ENCODE measurements around the gene PNKP.

PNKP gene

GRCh38 chr19:49866933-49867782, at the start of gene PNKP:
Gene PNKP, minus strand, starts transcription at chr19:49867576. Its CDS starts 372 bp downstream, at chr19:49867204.
- DNase-seq (ENCODE audit: low read depth in 2 of 2), result peak; percentile 81 to 92

GRCh38 chr19:49915271-49915670, 47.9 kb upstream of the PNKP start:
- DNase-seq (ENCODE audit: low read depth in 2 of 2), result no peak

DNA sequence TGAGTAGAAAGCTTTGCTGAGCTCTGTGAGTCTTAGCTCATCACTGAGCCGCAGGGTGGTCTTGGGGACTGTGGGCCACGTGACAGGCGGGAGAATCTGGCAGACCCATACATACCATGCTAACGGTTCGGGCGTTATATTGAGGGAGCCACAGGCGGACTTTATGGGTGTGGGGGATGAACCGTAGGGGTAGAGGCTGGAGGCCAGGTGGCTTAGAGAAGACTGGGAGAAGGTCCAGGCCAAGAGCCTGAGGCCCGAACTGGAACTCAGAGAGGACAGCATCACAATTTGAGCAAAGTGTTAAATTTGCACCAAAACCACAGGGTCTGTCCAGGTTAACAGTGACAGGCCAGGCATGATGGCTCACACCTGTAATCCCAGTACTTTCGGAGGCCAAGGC, 46.3 kb upstream of the PNKP start:
- DNase-seq (ENCODE audit: low read depth in 2 of 2), result no peak

DNA sequence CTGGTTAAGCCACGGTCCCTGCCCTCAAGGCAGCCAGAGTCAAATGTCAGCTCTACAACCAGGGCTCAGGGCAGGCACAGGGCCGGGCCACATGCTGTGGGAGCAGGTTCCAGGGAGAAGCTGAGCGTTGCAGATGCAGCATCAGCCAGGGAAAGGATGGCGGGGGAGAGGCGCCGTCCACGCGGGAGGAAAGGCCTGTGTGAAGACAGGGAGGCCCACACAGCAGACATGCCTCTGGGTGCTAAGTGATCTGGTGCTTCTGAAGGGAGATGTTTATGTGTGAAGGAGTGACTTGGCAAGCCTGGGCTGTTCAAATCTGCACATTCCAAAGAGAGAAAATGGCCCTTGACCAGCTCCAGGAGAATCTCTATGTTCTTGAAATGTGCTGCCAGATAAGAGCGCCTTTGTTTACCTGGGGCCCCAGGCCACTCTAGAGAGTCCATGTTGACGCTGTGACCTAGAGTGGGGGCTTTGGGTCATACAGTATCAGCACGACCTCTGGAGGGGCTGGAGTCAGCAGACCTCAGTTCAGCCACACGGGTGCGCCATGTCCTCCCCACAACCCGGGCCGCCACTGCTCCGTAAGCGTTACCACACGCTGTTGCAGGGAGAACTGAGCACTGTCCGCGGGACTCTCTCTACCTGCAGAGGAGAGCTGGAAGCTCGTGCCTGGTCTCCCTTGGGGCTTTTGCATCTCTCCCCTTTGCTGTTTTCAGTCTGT, 45.7 kb upstream of the PNKP start:
- no peak for DNase-seq (ENCODE audit: low read depth in 2 of 2)

DNA sequence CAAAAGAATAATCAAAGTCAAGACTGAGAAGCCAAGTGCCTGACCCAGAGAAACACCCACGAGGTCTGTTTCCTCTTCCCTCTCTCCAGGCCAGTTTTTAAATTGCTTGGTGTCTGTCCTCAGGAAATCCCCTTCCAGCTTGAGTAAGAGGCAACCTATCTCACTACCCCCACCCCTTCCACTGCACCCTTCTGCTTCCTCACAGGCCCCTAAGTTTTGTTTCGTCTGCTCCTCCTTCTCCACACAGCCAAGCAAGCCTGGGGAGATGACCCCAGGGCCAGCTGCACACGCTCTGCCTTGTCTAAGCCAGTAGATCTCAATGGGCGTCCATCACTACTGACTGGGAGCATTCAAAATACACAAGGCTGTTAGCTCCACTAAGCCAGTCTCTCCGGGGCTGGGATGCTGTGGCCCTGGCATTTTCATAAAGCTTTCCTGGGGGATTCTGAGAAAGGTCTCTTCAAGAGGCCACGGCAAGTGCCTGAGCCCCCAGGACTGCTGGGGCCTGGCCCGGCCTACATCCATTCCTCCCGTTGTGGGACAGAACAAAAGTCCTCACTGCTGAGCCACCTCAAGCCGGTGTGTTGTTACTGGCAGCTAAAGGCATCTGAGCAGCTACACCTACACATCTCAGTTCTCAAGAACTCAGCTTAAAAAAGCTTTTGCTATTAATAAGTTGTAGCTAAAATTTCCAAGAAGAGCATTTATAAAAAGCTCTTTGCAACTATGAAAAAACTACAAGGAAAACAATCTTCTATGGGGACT, 44.2 kb upstream of the PNKP start:
- no peak for DNase-seq (ENCODE audit: low read depth in 2 of 2)

GRCh38 chr19:49910179-49910578, 42.8 kb upstream of the PNKP start:
- no peak for DNase-seq (ENCODE audit: low read depth in 2 of 2)

GRCh38 chr19:49908480-49909420, 41.4 kb upstream of the PNKP start:
- DNase-seq (ENCODE audit: low read depth in 2 of 2), result no peak

- no peak for DNase-seq (ENCODE audit: low read depth in 2 of 2)
Observed at GRCh38 chr19:49907745-49908446, 40.5 kb upstream of the PNKP start.

DNA sequence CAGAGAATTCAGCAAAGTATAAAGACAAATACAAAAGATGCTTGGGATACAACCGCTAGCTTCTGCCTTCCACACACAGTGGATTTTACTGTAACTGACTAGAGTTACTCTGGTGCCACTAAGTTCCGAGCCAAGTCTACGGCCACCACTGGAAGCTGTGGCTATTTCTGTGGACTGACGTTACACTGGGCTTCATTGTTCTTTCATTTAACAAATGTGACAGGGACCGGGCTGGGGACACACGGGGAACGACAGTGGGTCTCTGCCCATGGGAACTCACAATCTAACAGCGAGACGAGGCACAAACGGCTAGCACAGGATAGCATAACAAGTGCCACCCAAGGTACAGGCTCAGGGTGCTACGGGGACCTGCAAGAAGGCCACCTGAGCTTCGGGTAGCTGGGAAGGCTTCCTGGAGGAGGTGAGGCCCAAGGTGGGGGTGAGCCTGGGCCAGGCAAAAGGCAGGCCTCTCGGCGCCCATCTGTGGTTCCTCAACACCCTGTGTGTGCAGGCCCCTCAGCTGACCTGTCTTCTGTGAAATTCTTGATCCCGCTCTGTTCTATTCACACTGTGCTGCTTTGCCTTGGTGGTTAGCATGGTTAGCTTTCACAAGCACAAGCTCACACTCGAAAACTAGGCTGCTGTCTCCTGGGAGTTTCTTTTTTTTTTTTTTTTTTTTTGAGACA, 39.6 kb upstream of the PNKP start:
- no peak for DNase-seq (ENCODE audit: low read depth in 2 of 2)

DNA sequence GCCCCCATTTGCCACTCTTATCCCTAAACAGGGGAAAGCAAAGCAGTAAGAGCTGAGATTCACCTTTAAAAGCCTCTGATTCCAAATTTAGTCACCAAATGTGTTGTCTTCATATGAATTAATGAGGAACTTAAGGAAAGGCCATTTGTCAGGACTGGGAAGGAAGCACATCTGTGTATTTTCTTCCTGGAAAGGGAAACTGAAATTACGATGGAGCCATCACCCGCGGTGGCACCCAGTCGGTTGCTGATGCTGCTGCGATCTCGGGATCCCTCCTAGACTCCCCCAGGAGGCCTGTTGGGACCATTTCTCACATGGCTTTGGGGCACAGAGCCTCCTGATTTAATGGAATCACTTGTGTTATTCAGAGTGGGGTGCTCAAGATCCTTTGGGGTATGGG, 36.8 kb upstream of the PNKP start:
- no peak for DNase-seq (ENCODE audit: low read depth in 2 of 2)

DNA sequence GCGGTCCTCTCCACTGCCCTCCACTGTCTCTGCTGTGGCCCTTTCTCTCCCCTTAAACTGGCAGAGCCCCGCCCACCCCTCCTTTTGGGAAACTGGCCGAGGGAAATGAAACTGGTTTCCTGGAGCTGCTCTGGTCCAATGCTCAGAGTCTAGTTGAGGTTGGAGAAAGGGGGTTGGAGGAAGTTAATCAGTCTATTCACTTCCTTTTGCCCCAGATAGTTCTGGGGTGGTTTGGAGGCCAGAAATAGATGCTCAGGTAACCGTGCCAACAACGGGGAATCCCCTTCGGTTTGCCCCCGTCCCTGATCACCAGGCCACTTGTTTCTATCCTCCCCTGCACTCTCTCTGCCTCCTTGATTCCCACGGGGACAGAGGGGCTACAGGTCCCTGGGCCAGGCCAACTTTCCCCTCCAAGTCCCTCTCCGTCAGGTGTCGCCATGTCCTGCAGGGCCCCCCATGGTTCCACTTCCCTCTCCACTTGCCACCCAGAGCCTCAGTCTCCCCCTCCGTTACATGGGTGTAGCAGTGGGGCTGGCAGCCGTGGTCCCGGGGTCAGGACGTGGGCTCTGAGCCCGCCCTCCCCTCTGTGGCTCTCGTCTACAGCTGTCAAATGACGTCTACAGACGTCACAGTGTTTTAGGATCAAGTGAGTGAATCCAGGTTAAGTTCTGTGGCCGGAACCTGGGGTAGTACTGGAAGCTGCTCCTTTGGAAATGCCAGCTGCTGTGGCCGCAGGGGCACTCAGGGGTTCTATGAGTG, 29.7 kb upstream of the PNKP start, which contains the start of gene IL4I1:
Gene IL4I1, minus strand, starts transcription at position 25 of the 759 bp plus-strand sequence. CDS start 727 bp downstream, outside the sequence.
- peak; percentile 35 to 46 for DNase-seq (ENCODE audit: low read depth in 2 of 2)

DNA sequence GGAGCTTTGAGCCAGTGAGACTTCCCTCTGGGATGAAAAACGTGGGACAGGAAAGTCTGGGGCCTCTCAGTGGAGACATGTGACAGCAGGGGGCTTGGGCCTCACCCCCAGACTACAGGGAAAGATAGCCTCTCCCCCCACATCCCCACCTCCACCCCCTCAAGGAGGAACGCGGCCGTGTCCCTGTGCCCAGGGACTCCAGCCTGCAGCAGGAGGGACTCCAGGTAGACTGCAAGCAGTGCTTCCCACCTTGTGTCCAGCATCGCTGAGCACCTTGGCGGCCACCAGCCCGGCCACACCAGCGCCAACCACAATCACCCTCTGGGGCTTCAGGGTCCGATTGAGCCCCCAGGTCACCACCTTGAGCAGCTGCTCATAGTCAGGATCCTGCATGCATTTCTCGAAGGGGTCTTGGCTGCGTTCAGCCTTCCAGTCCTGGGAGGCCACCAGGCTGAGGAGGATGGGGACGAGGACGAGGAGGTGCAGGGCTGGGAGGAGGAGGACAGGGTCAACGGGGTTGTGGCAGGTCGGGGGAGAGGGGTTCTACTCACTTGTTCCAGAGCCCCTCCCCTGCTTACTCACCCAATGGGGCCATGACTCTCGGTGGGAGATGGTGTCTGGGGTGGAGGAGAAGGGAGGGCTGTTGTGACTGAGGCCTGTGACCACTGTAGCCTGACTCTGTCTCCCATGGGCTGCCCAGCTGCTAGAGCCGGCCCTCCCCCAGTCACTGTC, 28.4 kb upstream of the PNKP start:
- DNase-seq (ENCODE audit: low read depth in 2 of 2), result peak in 1 of 2 donors; percentile 35

GRCh38 chr19:49894879-49895565, 27.6 kb upstream of the PNKP start:
- DNase-seq (ENCODE audit: low read depth in 2 of 2), result no peak

- no peak for DNase-seq (ENCODE audit: low read depth in 2 of 2)
Observed at GRCh38 chr19:49894011-49894664, 26.8 kb upstream of the PNKP start.

GRCh38 chr19:49892716-49893115, 25.3 kb upstream of the PNKP start:
- no peak for DNase-seq (ENCODE audit: low read depth in 2 of 2)

DNA sequence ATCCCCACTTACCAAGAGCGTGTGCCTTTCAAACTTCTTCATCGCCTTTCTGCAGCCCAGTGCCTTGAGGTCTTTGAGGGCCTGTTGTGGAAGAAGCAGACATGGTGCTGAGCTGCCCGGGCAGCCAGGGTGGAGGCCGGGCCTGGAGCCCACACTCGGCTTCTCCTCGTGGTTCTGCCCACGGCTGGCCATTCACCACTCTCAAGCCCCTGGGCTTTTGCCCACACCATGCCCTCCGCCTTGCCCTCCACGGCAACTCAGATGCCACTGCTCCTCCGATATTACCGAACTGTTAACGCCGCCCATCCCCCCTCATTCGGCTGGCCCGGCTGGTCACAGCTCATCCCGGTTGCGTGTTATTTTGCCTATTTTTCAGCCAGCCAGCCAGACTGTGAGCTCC, 24.0 kb upstream of the PNKP start:
- no peak for DNase-seq (ENCODE audit: low read depth in 2 of 2)

All from activated CD4-positive, alpha-beta T cell treated with anti-CD3 and anti-CD28 coated beads for 24 hours (primary cell).